Neutrophil (primary cell): ENCODE measurements around the gene EPAS1.

ENCODE experiments used
- H3K27ac ChIP-seq: fragments of 200-600 bp; sonication (generic); 2 replicates; pipeline ENCODE4 v1.5.1; 2016; ENCODE audit warnings: mild to moderate bottlenecking, moderate library complexity
- H3K27me3 ChIP-seq: fragments of 200-600 bp; sonication (generic); 2 replicates; pipeline ENCODE4 v1.6.0; 2016; ENCODE audit warnings: mild to moderate bottlenecking
- H3K36me3 ChIP-seq: fragments of 200-600 bp; sonication (generic); 2 replicates; pipeline ENCODE4 v1.5.1; 2017
- H3K4me1 ChIP-seq, 2 experiments: fragments of 200-600 bp in 1 of 2; sonication (generic) in 1 of 2; 1 replicate in 1 of 2; 2 replicates in 1 of 2; pipeline versions ENCODE4 v1.5.1 to v1.6.1; 2013 to 2016; ENCODE audit warnings: low read depth in 1 of 2, low read length in 1 of 2, mild to moderate bottlenecking in 1 of 2, moderate library complexity in 1 of 2; ENCODE audit not compliant: control insufficient read depth in 1 of 2, insufficient read depth in 1 of 2
- H3K4me3 ChIP-seq, 2 experiments: fragments of 200-600 bp in 1 of 2; sonication (generic) in 1 of 2; 1 replicate in 1 of 2; 2 replicates in 1 of 2; pipeline ENCODE4 v1.5.1; 2013 to 2016; ENCODE audit warnings: low read depth in 1 of 2, low read length in 1 of 2, mild to moderate bottlenecking in 1 of 2, moderate library complexity in 1 of 2
- H3K9me3 ChIP-seq: fragments of 200-600 bp; sonication (generic); 2 replicates; pipeline ENCODE4 v1.5.1; 2016
- CTCF ChIP-seq: fragments of 200-600 bp; sonication (generic); IDR thresholded peaks from 2 replicates; pipeline ENCODE4 v1.5.1; 2016; ENCODE audit warnings: antibody characterized with exemption

The EPAS1 gene

GRCh38 chr2:46342566-46343315, 45.5 kb downstream of the EPAS1 start:
- H3K27me3 ChIP-seq, result peaks cover 43% of the 10 kb centered on the region
- no peak overlapping the region for H3K27ac ChIP-seq
- no peaks in the 10 kb centered on the region for H3K36me3 ChIP-seq
- no peaks in the 10 kb centered on the region for H3K4me1 ChIP-seq
- TF ChIP-seq CTCF, result no peak
- no peaks in the 10 kb centered on the region for H3K9me3 ChIP-seq
- no peak overlapping the region for H3K4me3 ChIP-seq

- Histone ChIP-seq H3K4me3 (no peak overlapping the region), H3K27ac (no peak overlapping the region), H3K9me3 (no peaks in the 10 kb centered on the region), H3K27me3 (peaks cover 43% of the 10 kb centered on the region), H3K4me1 (no peaks in the 10 kb centered on the region), H3K36me3 (no peaks in the 10 kb centered on the region)
- no peak for TF ChIP-seq CTCF
Measured at GRCh38 chr2:46344706-46345105, 47.5 kb downstream of the EPAS1 start.

- no peak overlapping the region for H3K27ac ChIP-seq
- TF ChIP-seq CTCF, result no peak
- no peaks in the 10 kb centered on the region for H3K9me3 ChIP-seq
- peaks cover 3 to 7% of the 10 kb centered on the region in 2 experiments for H3K4me1 ChIP-seq
- H3K36me3 ChIP-seq, result no peaks in the 10 kb centered on the region
- H3K27me3 ChIP-seq, result peaks cover 54% of the 10 kb centered on the region
- H3K4me3 ChIP-seq, result no peak overlapping the region
Measured at GRCh38 chr2:46345775-46346174, 48.6 kb downstream of the EPAS1 start.

GRCh38 chr2:46346719-46347118, 49.5 kb downstream of the EPAS1 start:
- TF ChIP-seq CTCF, result no peak
- no peak overlapping the region for H3K27ac ChIP-seq
- no peaks in the 10 kb centered on the region for H3K36me3 ChIP-seq

GRCh38 chr2:46347648-46348280, 50.6 kb downstream of the EPAS1 start:
- Histone ChIP-seq H3K4me1 (peaks cover 16 to 19% of the 10 kb centered on the region in 2 experiments), H3K4me3 (no peak overlapping the region), H3K9me3 (no peaks in the 10 kb centered on the region), H3K27me3 (peaks cover 67% of the 10 kb centered on the region), H3K27ac (no peak overlapping the region), H3K36me3 (no peaks in the 10 kb centered on the region)
- TF ChIP-seq CTCF, result no peak

More at GRCh38 chr2:46346719-46347118, 49.5 kb downstream of the EPAS1 start:
- Histone ChIP-seq H3K4me1 (peaks cover 12 to 15% of the 10 kb centered on the region in 2 experiments), H3K9me3 (no peaks in the 10 kb centered on the region), H3K27me3 (peaks cover 63% of the 10 kb centered on the region), H3K4me3 (no peak overlapping the region)
